Measurements from ENCODE around the gene OVCH2.

OVCH2 gene

GRCh38 chr11:7688238-7688826 lies 17.9 kb downstream of the OVCH2 start:
- TF ChIP-seq TAF1 (IDR thresholded peaks at IDR 0.05; ENCODE audit: borderline replicate concordance, insufficient read depth, low read length) (no peak), FOXP2 (optimal IDR thresholded peaks at IDR 0.05; ENCODE audit: borderline replicate concordance, extremely low read depth, extremely low read length, insufficient read depth) (no peak), REST (IDR thresholded peaks at IDR 0.05; ENCODE audit: insufficient read depth in 1 of 2, low read depth in 2 of 2, low read length in 2 of 2) (no peak), SIN3A (IDR thresholded peaks at IDR 0.05; ENCODE audit: borderline replicate concordance, insufficient read depth, low read length) (no peak), POLR2AphosphoS5 (IDR thresholded peaks at IDR 0.05; ENCODE audit: low read depth, low read length) (no peak)

- TF ChIP-seq SIN3A (IDR thresholded peaks at IDR 0.05; ENCODE audit: borderline replicate concordance, insufficient read depth, low read length) (no peak), REST (IDR thresholded peaks at IDR 0.05; ENCODE audit: insufficient read depth in 1 of 2, low read depth in 2 of 2, low read length in 2 of 2) (no peak), POLR2AphosphoS5 (IDR thresholded peaks at IDR 0.05; ENCODE audit: low read depth, low read length) (no peak), TAF1 (IDR thresholded peaks at IDR 0.05; ENCODE audit: borderline replicate concordance, insufficient read depth, low read length) (no peak), FOXP2 (optimal IDR thresholded peaks at IDR 0.05; ENCODE audit: borderline replicate concordance, extremely low read depth, extremely low read length, insufficient read depth) (no peak)
These were observed 18.9 kb downstream of the OVCH2 start for GRCh38 chr11:7687386-7687785.

- TF ChIP-seq FOXP2 (optimal IDR thresholded peaks at IDR 0.05; ENCODE audit: borderline replicate concordance, extremely low read depth, extremely low read length, insufficient read depth): no peak
- TF ChIP-seq TAF1 (IDR thresholded peaks at IDR 0.05; ENCODE audit: borderline replicate concordance, insufficient read depth, low read length): no peak
- TF ChIP-seq POLR2AphosphoS5 (IDR thresholded peaks at IDR 0.05; ENCODE audit: low read depth, low read length): no peak
- TF ChIP-seq SIN3A (IDR thresholded peaks at IDR 0.05; ENCODE audit: borderline replicate concordance, insufficient read depth, low read length): no peak
- no peak for TF ChIP-seq REST (IDR thresholded peaks at IDR 0.05; ENCODE audit: insufficient read depth in 1 of 2, low read depth in 2 of 2, low read length in 2 of 2)
These were observed 19.5 kb downstream of the OVCH2 start for GRCh38 chr11:7686761-7687160.

- no peak for TF ChIP-seq TAF1 (IDR thresholded peaks at IDR 0.05; ENCODE audit: borderline replicate concordance, insufficient read depth, low read length)
- no peak for TF ChIP-seq POLR2AphosphoS5 (IDR thresholded peaks at IDR 0.05; ENCODE audit: low read depth, low read length)
- no peak for TF ChIP-seq REST (IDR thresholded peaks at IDR 0.05; ENCODE audit: insufficient read depth in 1 of 2, low read depth in 2 of 2, low read length in 2 of 2)
- TF ChIP-seq FOXP2 (optimal IDR thresholded peaks at IDR 0.05; ENCODE audit: borderline replicate concordance, extremely low read depth, extremely low read length, insufficient read depth): no peak
- TF ChIP-seq SIN3A (IDR thresholded peaks at IDR 0.05; ENCODE audit: borderline replicate concordance, insufficient read depth, low read length): no peak
These were observed 22.7 kb downstream of the OVCH2 start for GRCh38 chr11:7683571-7683970.
